ENCODE results near the gene KCNIP2. TPM values are rescaled to one million over a fixed set of nuclear protein-coding genes. Genes with fewer than 3 reads are reported as not detected.
A peak's percentile ranks its signal among the peaks of the same experiment; 100 is the strongest.

The KCNIP2 gene
- total RNA-seq, 2 donors from 2014 or later = 1.8 to 13.5 TPM

DNA sequence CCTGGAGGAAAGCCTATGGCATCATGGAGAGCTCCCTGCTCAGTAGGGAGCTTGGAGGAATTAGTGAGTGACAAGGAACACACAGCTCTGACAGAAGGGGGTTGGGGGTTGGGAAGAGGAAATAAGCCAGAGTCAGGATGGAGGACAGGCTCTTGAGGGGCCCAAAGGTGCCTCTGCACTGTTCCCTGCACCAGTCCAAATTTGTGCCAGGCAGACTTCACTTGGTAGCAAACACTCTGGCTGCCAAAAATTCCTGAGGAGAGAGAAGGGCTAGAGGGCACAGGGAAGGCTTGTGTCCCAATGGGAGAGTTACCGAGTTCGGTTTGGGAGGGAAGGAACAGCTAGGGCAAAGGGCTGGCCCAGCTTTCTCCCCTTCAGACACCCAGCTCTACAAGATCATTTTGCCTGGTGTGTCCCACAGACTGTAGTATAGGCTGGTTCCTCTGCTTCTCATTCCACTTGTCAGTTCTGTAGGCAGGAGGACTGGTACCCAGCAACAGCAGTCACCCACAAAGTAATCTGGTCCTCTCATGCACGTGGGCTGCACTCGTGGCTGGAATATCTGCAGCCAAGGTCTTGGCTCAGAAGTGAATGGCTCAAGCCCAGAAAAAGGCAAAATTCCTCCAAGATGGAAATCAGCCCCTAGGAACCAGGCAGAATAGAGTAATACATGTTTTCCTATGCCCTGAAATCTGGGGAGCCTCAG, 8.0 kb upstream of the KCNIP2 start:
- H3K9me3 ChIP-seq = no peaks in the 10 kb centered on the region
- DNase-seq (no peak), ATAC-seq (no peak)
- whole genome bisulfite sequencing, 2 donors = 70 to 100% methylated on average over 2 to 4 of the region's 4 CpGs
- TF ChIP-seq CTCF (IDR thresholded peaks at IDR 0.05) = no peak
- no peak for TF ChIP-seq POLR2A (IDR thresholded peaks at IDR 0.05)
- no peak overlapping the region for H3K27ac ChIP-seq
- H3K4me3 ChIP-seq = no peak overlapping the region
- intact Hi-C loops (cut with DNase I) = no loop called here
- peaks cover 0 to 1% of the 10 kb centered on the region in 2 donors for H3K36me3 ChIP-seq (replicated peaks in 1 of 2; ENCODE audit: insufficient read depth in 1 of 2, low read depth in 2 of 2)
- H3K27me3 ChIP-seq = no peaks in the 10 kb centered on the region
- no peaks in the 10 kb centered on the region for H3K4me1 ChIP-seq

DNA sequence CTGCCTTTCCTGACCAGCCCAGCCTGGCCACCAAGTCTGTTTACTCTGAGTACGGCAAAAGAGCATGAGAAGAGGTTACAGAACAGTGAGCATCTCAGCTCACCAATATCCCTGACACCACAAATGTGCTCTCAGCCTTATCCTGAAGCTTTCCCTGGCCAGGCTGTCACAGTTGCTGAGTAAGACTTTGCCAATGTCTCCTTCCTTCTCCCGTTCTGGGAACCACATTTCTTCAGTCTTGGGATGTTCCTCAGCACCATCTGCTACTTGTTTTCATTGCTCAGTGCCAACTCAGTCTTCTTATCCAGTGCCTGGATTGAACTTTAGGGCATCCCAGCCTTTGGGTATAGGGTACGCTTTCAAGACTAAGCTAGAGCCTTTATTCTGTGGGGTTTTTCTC, 7.1 kb upstream of the KCNIP2 start:
- no peak for ATAC-seq
- H3K4me1 ChIP-seq = no peaks in the 10 kb centered on the region
- H3K27me3 ChIP-seq = no peaks in the 10 kb centered on the region
- peaks cover 0 to 1% of the 10 kb centered on the region in 2 donors for H3K36me3 ChIP-seq (replicated peaks in 1 of 2; ENCODE audit: insufficient read depth in 1 of 2, low read depth in 2 of 2)
- no peaks in the 10 kb centered on the region for H3K9me3 ChIP-seq
- no peak overlapping the region for H3K27ac ChIP-seq
- DNase-seq = no peak
- intact Hi-C loops (cut with DNase I) = no loop called here
- no peak overlapping the region for H3K4me3 ChIP-seq
- TF ChIP-seq POLR2A (IDR thresholded peaks at IDR 0.05) (no peak), CTCF (IDR thresholded peaks at IDR 0.05) (no peak)
- 74 to 84% methylated on average over 3 of the region's 3 CpGs for WGBS, 2 donors

DNA sequence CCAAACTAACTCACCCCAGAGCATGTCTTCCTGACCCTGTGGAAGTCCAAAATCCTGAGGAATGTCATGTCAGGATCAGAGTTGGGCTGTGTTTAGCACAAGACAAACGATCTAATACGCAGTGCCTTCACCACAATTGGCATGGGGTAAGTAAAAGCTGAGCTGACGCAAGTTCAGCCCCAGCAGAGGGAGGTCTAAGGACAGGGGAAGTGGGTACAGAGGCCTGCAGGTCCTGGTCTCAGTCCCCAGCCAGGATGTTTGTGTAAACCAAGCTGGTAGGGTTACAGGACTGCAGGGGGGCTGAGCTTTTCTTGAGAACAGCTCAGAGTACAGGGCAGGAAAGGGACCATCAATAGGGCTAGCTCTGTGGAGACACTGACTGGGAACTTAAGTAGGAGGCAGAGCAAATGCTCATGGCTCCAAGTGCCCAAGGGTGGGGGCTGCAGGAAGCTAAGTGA, 5.3 kb upstream of the KCNIP2 start:
- peak overlapping the region in 1 of 4 donors; percentile 28 for H3K27ac ChIP-seq

DNA sequence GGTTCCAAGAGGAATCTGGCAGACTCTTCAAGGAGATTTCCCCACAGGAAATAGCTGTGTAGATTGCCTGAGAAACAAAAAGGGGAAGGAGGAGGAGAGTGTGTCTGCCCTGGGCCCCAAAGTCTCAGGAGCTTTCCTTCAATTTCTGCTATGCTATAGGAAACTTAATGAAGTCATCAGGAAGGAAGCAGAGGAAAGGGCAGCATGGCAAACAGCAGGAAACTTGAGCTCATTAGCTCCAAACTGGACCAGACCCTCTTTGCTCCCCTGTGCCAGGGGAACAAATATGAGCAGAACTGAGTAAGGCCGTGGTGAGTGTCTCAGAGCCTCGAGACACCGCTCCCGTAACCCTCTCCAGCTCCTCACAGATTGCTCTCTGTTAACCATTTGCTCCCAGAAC, 4.8 kb upstream of the KCNIP2 start:
- WGBS, 2 donors = 55 to 61% methylated on average over 4 of the region's 4 CpGs
- Histone ChIP-seq H3K4me1 (peaks cover 6% of the 10 kb centered on the region), H3K27ac (peak overlapping the region in 1 of 4 donors; percentile 28), H3K9me3 (no peaks in the 10 kb centered on the region), H3K4me3 (no peak overlapping the region), H3K27me3 (no peaks in the 10 kb centered on the region), H3K36me3 (replicated peaks in 1 of 2; ENCODE audit: insufficient read depth in 1 of 2, low read depth in 2 of 2) (peaks cover 0 to 1% of the 10 kb centered on the region in 2 donors)
- ATAC-seq (no peak), DNase-seq (peak in 1 of 4 donors; percentile 13)
- no peak for TF ChIP-seq POLR2A (IDR thresholded peaks at IDR 0.05)
- no peak for TF ChIP-seq CTCF (IDR thresholded peaks at IDR 0.05)
- intact Hi-C loops (cut with DNase I) = no loop called here

More for the DNA sequence above, 5.3 kb upstream of the KCNIP2 start:
- intact Hi-C loops (cut with DNase I) = no loop called here
- 48 to 82% methylated on average over 3 of the region's 3 CpGs for WGBS, 2 donors
- peak in 1 of 4 donors; percentile 27 for DNase-seq
- H3K9me3 ChIP-seq = no peaks in the 10 kb centered on the region
- no peaks in the 10 kb centered on the region for H3K27me3 ChIP-seq
- H3K4me1 ChIP-seq = peaks cover 4% of the 10 kb centered on the region
- no peak for TF ChIP-seq POLR2A (IDR thresholded peaks at IDR 0.05)
- no peak for TF ChIP-seq CTCF (IDR thresholded peaks at IDR 0.05)
- H3K36me3 ChIP-seq (replicated peaks in 1 of 2; ENCODE audit: insufficient read depth in 1 of 2, low read depth in 2 of 2) = peaks cover 0 to 1% of the 10 kb centered on the region in 2 donors
- no peak overlapping the region for H3K4me3 ChIP-seq
- ATAC-seq = no peak

DNA sequence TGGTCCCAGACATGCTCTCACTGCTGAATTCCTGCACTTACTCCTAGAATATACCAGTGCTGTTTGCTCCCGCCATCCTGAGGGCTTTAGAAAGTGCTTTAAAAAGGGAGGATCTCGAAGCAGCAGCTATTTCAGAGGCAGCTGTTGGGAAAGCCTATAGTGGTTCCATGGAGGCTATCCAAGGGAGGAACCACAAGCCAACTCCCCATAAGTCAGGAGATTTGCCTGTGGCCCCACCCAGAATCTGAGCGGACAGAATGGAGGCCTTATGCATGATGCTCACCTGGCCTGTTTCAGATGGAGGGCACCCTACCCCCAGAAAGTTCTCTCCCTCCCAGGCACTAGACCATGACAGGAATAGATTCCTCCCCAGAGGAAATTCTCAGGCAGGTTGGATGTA, 2.3 kb upstream of the KCNIP2 start:
- intact Hi-C loops (cut with DNase I) = no loop called here
- H3K27me3 ChIP-seq = no peaks in the 10 kb centered on the region
- H3K4me1 ChIP-seq = peaks cover 16% of the 10 kb centered on the region
- peaks cover 0 to 1% of the 10 kb centered on the region in 2 donors for H3K36me3 ChIP-seq (replicated peaks in 1 of 2; ENCODE audit: insufficient read depth in 1 of 2, low read depth in 2 of 2)
- no peak for ATAC-seq
- H3K27ac ChIP-seq = no peak overlapping the region
- H3K4me3 ChIP-seq = no peak overlapping the region
- no peak for DNase-seq
- WGBS, 2 donors = 95 to 100% methylated on average over 3 of the region's 3 CpGs
- TF ChIP-seq POLR2A (IDR thresholded peaks at IDR 0.05) (no peak), CTCF (IDR thresholded peaks at IDR 0.05) (no peak)
- no peaks in the 10 kb centered on the region for H3K9me3 ChIP-seq
